GM19193 (cell line): ENCODE results near the gene EML4.

ENCODE experiments used
- POLR2A ChIP-seq: IDR thresholded peaks from 4 replicates; pipeline ENCODE4 v1.6.1; 2011; ENCODE audit not compliant: insufficient read depth, insufficient read length; ENCODE audit errors: extremely low read depth

The EML4 gene

DNA sequence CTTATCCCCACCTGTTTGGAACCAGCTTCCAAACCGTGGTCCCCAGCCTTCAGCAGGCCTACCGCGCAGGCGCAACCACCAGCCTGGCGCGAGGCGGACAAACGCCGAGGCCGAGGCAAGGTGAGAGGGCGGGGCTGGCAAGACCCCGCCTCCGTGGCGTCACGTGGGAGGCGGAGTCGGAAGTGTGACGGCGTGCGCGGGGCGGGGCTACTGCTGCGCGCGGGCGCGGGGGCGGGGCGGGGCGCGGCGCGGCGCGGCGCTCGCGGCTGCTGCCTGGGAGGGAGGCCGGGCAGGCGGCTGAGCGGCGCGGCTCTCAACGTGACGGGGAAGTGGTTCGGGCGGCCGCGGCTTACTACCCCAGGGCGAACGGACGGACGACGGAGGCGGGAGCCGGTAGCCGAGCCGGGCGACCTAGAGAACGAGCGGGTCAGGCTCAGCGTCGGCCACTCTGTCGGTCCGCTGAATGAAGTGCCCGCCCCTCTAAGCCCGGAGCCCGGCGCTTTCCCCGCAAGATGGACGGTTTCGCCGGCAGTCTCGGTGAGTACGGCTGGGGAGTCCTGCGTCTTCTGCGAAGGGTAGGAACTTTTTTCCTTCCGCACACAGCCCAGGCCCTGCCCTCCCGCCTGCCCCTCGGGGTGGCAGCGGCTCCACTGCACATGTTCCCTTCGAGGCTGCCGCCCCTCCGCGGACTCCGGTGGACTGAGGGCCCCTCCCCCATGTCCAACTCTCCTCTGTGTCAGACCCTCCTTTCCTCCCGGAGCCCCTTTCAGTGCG lies at the start of gene EML4:
TSS of gene EML4 (plus strand) at position 254 of the 774 bp plus-strand sequence. CDS start at position 513, 259 bp downstream.
- TF ChIP-seq POLR2A = peak; percentile 87

DNA sequence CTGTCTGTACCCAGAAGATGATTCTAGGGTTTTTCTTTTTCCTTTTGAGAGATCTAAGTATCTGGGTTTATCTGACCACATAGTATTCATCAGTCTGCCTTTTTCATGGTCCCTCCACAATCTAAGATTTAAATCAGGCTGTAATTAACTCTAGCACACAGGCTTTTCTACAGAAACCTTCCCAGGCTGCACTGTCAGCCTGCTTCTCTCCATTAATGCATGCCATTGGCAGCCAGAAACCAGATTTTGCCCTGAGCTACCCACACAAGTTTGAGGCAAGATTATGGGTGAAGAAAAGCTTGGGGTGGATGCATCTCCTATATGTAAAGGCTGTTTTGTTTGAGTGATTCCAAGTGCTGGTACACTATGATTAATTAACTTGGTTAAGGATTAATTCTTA lies 45.7 kb upstream of the EML4 start:
- no peak for TF ChIP-seq POLR2A

- no peak for TF ChIP-seq POLR2A
Observed at GRCh38 chr2:42124011-42124785, 45.0 kb upstream of the EML4 start.

DNA sequence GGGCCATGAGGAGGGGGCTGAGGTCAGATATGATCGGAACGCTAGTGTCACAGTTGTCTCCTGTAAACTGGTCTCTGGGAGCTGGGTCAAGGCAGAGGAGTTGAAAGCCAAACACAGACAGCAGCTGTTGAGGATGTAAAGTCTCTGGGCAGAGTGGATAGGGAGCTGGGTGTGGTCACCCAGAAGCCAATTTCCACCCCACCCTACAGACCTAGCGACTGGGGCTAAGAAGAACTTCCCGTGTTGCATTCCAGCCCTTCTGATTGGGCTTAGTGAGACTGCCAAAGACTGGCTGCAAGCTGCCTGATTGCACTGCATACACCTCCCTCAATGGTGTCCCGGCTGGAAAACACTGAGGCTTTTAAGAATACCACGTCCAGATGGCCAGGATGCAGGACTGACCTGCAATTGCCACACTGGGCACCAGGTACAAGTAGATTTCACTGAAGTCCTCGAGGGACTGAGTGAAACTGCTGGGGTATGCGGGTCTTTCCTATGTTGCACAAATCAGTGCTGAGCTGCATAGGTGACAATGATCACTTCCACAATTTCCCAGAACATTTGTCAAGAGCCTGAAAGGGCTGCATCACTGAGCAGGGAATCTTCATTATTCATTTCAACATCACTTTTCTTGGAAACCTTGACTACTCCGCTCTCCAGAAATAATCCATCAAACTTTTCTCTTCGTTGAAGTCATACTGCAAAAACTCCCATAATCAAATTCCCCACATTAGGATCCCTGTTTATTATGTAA lies 43.1 kb upstream of the EML4 start:
- no peak for TF ChIP-seq POLR2A

- no peak for TF ChIP-seq POLR2A
Observed at GRCh38 chr2:42127425-42128424, 41.4 kb upstream of the EML4 start.

DNA sequence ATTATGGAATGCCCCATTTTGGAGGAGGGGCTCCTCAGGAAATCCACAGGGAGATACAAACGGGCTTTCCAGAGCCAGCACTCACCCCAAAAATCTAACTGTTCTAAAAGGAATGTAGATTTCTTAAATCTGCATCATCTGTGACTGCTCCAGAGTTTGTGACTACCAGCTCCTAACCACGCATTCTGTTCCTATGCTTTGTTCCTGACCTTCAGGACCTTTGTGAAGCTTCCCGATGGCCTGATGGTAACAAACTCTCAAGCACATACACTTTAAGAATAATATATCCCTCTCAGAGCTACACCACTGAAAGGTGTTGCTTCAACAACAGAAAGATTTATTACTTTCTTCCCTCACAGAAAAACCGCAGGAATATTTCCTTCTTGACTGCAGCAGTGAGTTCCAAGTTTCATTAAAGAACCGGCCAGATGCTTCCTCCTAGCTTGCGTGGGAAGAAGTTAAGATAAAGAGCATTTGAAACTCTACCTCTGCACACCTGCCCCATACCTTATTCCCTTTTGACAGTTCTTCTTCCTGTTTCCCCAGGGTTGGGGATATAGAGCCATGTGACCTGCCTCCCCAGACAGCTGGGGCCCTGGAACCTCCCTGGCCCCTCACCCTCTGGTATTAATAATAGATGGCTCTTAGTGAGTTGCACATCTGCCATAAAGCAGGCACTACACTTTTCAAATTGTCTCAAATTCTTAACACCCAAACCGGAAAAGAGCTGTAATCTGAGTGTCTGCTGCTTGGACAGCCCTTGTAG lies 40.2 kb upstream of the EML4 start:
- TF ChIP-seq POLR2A = no peak

- no peak for TF ChIP-seq POLR2A
Observed at GRCh38 chr2:42129487-42129852, 39.7 kb upstream of the EML4 start.

DNA sequence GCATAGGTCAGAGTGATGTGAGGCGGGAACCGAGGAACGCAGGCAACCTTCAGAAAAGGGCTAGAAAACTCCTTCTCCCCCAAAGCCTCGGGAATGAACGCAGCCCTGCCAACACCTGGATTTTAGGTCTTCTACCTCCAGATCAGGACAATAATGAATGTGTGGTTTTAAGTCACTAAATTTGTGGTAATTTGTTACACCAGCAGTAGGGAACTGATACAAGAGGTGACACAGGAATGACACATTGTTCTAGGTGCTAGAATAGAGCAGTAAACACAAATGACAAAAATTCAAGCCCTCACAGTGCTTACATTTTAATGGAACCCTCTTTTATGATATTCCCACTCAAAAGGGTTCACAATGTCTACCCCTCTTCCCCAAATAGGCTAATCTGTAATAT lies 39.2 kb upstream of the EML4 start:
- TF ChIP-seq POLR2A = no peak

DNA sequence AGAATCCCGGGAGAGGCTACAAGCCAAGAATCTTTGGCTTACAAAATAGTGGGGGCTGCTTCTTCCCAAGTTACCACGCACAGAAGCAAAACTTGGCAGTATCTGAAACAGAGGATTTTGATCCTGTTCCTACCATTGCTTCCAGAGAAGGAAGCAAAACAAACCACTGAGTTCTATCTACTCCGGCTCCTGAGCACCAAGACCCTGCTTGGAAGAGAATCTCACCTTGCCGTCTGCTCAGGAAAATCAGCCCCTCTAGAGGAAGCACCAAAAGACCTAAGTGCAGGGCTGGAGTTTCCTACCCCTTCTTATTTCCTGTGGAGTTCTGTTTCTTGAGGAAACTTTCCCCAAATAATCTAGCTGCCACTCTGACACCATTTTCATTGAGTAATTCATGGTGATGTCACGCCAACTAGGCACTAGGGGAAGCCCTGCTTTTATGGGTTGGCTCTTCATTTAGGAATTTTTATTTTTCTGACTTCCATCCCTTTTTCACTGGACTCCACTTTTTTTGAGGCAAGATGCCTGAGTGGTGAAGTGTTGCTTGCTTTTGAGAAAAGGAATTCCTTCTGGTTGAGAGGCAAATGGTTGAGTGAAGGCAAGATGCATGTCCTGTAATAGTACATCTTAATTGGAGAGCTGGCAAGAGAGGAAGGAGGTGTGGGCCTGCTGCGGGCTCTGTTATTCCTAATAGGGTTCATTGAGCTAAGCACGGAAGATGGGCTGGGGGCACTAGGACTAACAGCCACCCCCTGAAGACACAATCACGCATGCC lies 36.8 kb upstream of the EML4 start:
- TF ChIP-seq POLR2A = no peak

DNA sequence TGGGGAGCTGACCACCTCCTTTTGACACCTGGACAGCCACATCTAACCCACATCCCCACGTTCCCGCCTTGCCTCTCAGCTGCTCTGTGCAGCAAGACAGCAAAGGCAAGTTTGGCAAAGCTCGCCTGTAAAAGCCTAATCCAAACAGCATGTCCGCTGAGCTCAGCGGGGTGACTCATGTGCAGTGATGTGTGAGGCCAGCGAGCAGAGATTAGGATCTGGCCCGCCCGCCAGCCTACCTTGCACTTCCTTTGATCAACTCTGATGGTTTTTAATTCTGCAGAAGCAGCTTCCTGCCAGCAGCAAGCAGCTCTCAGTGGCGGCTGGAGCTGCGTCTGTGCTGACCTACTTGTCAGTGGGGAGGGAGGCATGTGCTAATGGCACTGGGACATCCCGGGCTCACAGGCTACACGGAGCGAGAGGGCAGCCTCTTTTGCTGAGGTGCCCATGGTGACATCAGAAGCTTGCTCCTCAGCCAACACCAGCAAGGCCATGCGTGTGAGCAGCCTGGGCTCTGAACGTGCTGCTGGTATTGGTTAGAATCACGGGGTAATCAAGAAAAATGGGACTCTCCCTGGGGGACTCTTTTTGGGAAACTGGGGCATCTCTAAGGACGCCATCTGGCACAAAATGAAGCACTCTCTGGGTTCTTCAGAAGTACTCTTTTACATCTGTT lies 36.0 kb upstream of the EML4 start:
- peak; percentile 53 for TF ChIP-seq POLR2A

DNA sequence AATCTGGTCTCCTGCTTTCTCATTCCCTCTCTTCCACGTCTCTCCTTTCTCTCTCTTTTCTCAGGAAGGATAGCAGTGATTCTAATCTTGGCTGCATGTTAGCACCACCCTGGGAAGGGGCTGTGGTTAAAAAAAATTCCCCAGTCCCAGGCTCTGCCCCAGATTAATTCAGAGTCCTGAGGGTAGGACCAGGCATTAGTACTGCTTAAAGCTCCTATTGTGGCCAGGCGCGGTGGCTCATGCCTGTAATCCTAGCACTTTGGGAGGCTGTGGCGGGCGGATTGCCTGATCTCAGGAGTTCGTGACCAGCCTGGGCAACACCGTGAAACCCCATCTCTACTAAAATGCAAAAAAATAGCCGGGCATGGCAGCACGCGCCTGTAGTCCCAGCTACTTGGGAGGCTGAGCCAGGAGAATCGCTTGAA lies 35.4 kb upstream of the EML4 start:
- no peak for TF ChIP-seq POLR2A
